GM10266 (cell line): Measurements from ENCODE around the gene SND1.

Experiments
- DNase-seq: peaks from one replicate; pipeline ENCODE4 v3.0.0; 2012; ENCODE audit errors: extremely low spot score
- TF ChIP-seq, protein P1 (sequence below): IDR thresholded peaks from 2 replicates; pipeline ENCODE4 v1.5.1; 2012; ENCODE audit warnings: mild to moderate bottlenecking, low read depth; ENCODE audit not compliant: control insufficient read depth, insufficient read depth; ENCODE audit errors: missing control alignments

SND1 gene

DNA sequence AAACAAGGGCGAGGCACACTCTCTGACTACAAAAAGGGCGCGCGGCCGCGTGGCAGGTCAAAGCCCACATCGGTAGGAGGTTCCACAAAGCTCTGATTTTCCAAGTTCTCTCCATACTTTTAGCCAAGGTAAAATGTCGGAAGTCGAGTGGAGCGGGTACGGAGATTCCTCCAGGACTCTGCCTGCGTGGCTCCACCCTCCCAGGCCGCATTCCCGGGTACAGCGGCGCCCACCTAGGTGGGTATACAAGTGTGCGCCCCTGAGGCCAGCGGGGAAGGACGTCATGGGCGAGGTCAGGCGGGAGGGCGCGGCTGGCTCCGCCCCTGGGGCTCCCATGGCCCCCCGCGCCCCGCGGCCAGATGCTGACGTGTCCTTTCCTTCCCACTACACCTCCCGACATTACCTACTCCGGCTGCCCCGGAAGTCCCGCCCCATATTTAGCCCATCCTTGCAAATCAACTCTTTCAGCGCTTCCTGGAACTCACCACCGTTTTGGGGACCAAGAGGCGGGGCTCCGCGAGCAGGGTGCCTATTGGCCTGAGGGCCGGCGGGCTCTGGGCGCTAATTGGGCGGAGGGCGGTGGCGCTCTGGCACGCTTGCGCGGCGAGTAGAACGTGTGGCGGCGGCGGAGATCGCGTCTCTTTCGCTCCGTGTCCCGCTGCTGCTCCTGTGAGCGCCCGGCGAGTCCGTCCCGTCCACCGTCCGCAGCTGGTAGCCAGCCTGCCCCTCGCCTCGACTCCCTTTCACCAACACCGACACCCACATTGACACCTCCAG, at the start of gene SND1:
Gene SND1 (plus strand): TSS at position 639 of the 777 bp plus-strand sequence. CDS start 180 bp downstream, outside the sequence.
- peak; percentile 93 for DNase-seq
- TF ChIP-seq, protein P1, sequence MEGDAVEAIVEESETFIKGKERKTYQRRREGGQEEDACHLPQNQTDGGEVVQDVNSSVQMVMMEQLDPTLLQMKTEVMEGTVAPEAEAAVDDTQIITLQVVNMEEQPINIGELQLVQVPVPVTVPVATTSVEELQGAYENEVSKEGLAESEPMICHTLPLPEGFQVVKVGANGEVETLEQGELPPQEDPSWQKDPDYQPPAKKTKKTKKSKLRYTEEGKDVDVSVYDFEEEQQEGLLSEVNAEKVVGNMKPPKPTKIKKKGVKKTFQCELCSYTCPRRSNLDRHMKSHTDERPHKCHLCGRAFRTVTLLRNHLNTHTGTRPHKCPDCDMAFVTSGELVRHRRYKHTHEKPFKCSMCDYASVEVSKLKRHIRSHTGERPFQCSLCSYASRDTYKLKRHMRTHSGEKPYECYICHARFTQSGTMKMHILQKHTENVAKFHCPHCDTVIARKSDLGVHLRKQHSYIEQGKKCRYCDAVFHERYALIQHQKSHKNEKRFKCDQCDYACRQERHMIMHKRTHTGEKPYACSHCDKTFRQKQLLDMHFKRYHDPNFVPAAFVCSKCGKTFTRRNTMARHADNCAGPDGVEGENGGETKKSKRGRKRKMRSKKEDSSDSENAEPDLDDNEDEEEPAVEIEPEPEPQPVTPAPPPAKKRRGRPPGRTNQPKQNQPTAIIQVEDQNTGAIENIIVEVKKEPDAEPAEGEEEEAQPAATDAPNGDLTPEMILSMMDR, result no peak

DNA sequence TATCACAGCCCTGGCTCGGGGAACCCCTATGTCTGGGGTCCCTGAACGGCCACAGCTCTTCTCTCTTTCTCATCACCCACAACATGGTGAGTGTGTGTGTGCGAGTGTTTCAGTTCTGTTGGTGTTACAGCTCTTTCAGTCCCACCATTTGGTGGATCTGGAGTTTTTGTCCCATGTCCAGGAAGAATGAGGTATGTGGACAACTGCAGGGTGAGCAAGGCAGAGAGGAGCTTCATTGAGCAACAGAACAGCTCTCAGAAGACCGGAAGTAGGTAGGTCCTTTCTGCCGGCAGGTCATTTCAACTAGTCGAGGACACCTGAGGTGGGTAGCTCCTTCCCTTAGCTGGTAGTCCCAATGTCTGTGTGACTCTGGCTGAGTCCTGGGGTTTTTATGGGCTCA, 43.5 kb upstream of the SND1 start:
- DNase-seq, result no peak
- TF ChIP-seq, protein P1, result no peak

DNA sequence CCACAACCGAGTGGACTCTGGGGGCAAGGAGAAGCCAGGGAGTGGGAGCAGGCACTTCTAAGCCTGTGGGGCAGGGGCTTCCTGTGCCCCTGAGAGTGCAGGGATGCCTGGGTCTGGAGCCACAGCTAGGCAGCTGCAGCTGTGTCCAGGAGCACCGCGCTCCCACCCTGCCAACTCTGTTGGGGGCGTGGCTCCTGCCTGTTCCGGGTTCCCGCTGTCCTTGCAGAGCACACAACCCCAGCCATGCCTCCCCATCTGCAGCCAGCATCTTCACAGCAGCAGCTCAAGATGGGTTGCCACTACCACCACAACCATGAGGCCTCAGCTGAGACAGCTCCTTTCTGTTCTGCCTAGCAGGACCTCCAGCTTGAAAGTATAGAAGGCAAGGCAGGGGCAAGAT, 42.7 kb upstream of the SND1 start:
- TF ChIP-seq, protein P1, result no peak
- DNase-seq, result no peak

DNA sequence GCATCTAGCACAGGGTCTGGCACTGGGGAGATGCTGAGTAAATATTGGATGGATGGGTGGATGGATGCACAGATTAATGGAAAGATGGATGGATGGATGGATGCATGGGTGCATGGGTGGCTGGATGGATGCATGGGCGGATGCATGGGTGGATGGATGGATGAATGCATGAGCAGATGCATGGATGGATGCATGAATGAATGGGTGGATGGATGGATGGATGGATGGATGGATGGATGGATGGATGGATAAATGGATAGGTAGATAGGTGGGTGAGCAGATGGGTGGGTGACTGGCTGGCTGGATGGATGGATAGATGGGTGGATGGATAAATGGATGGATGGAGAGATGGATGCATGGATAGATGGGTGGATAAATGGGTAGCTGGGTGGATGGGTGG, 39.7 kb upstream of the SND1 start:
- TF ChIP-seq, protein P1, result no peak
- no peak for DNase-seq

DNA sequence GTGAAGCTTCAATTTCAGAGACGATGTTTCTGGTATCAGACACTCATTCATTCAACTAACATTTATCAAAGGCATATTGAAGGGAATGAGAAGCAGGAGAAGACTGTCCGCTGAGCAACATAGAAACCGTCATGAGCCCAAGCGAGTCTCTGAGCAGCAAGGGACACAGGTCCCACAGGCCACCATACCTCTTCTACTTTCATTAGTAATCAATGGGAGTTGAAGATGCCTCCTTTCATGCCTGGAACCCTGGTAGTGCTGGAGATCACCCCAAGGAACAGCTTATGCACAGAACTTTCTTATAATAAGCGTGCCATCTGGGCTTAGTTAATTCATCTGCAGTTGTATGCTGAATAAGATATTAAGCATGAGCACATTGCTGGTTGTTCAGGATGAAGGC, 35.3 kb upstream of the SND1 start:
- TF ChIP-seq, protein P1, result no peak
- no peak for DNase-seq

DNA sequence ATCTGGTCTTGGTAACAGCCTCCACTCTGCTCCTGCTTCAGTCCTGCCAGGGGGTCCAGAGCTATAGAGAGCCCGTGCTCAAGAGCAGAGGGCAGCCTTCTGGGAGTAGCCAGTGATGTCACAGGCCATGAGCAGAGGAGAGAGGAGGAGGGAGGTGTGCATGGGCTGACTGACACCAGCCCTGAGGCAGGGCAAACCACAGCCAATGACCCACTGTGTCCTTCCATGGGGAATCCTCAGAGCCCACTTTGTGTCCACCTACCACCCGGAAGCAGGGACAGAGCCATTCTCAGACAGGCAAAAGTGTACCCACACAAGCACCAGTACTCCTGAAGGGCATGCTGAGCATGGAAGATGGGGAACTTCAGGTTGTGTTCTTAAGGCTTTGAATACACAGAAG, 34.0 kb upstream of the SND1 start, which contains the start of gene PAX4:
Gene PAX4 (minus strand): TSS at position 101 of the 400 bp plus-strand sequence. CDS start 2,214 bp downstream, outside the sequence.
- DNase-seq, result no peak
- TF ChIP-seq, protein P1, result no peak

DNA sequence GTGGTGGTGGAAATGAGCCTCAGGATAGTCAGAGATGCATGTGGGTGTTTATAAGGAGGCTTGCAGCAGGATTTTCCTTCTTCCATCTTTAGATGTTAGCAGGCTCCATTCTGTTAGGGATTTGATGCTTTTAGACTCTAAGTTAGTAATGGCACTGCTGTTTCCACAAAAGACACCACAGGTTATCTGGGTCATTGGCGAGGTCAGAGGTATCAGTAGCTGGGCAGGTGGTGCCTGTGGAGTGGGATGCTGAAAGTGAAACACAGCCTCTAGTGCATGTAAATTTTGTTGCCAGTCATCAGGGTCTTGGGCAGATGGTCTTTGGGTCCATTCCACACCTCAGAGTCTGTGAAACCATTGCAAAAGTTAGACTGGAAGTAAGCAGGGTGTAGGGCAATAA, 33.2 kb upstream of the SND1 start:
- TF ChIP-seq, protein P1, result no peak
- no peak for DNase-seq
